SK-N-MC (cell line): Measurements from ENCODE around the gene REPS2.

Experiments
- DNase-seq: peaks from one replicate; pipeline ENCODE4 v3.0.0-alpha.2; 2011; ENCODE audit warnings: low read depth, low spot score
- H3K27ac ChIP-seq: fragments of 200-600 bp; sonication (generic); 2 replicates; pipeline ENCODE4 v1.5.1; 2016; ENCODE audit warnings: mixed run types
- H3K36me3 ChIP-seq: fragments of 200-600 bp; sonication (generic); 2 replicates; pipeline ENCODE4 v1.6.1; 2017; ENCODE audit warnings: antibody characterized with exemption, low read length, mixed read lengths; ENCODE audit not compliant: insufficient read depth
- H3K4me3 ChIP-seq: fragments of 200-600 bp; sonication (generic); 2 replicates; pipeline ENCODE4 v1.5.1; 2016
- H3K9ac ChIP-seq: fragments of 200-600 bp; sonication (generic); 2 replicates; pipeline ENCODE4 v1.8.0; 2017; ENCODE audit warnings: mixed run types, mixed read lengths; ENCODE audit not compliant: insufficient read length
- H3K9me3 ChIP-seq: fragments of 200-600 bp; sonication (generic); 2 replicates; pipeline ENCODE4 v1.6.1; 2017; ENCODE audit warnings: low read depth, mild to moderate bottlenecking, antibody characterized with exemption, low read length, moderate library complexity, mixed read lengths
- EZH2 ChIP-seq: fragments of 200-600 bp; sonication (generic); IDR thresholded peaks from one replicate; pipeline ENCODE4 v1.6.1; 2017; ENCODE audit warnings: antibody characterized with exemption
- FOXP2 ChIP-seq: optimal IDR thresholded peaks from 2 replicates; pipeline ENCODE3; 2011; ENCODE audit warnings: mild to moderate bottlenecking, moderate library complexity; ENCODE audit not compliant: insufficient read depth; ENCODE audit errors: extremely low read length, control extremely low read depth
- POLR2AphosphoS5 ChIP-seq: IDR thresholded peaks from 2 replicates; pipeline ENCODE4 v1.6.1; 2012; ENCODE audit warnings: mild to moderate bottlenecking, low read depth, low read length, borderline replicate concordance

Gene REPS2

GRCh38 chrX:16946361-16946964, at the start of gene REPS2:
Gene REPS2, plus strand, starts transcription at chrX:16946658. Its CDS starts 204 bp downstream, at chrX:16946862.
- Histone ChIP-seq H3K36me3 (no peaks in the 10 kb centered on the region), H3K9me3 (no peaks in the 10 kb centered on the region), H3K9ac (no peak within 1 kb of the TSS), H3K27ac (no peak within 1 kb of the TSS), H3K4me3 (peak within 1 kb of the TSS; percentile 66)
- no peak for DNase-seq
- TF ChIP-seq FOXP2 (no peak), POLR2AphosphoS5 (no peak), EZH2 (no peak)

DNA sequence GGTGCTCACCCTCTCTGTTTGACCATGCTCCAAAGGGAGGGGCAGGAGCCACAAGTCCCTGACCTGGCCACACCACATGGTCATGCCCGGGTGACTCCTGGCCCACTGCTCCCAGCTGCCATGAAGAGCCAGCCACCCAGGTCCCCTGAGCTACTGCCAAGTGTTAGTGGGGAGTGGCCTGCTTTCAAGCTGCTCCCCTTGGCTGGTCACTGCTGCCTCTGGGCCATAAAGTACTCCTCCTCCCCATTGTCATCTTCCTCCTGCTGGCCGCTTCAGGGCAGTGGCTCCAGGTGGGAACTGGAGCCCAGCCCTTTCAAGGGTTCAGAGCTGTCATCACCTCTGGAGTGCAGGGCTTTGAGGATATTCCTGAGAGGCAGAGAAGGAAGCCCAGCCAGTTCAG, 49.0 kb upstream of the REPS2 start:
- no peak for DNase-seq
- no peak for TF ChIP-seq EZH2
- no peak for TF ChIP-seq POLR2AphosphoS5
- no peak for TF ChIP-seq FOXP2
- H3K9ac ChIP-seq = no peak overlapping the region
- no peak overlapping the region for H3K4me3 ChIP-seq
- H3K36me3 ChIP-seq = no peaks in the 10 kb centered on the region
- no peak overlapping the region for H3K27ac ChIP-seq
- no peaks in the 10 kb centered on the region for H3K9me3 ChIP-seq

GRCh38 chrX:16903274-16904022, 43.0 kb upstream of the REPS2 start:
- Histone ChIP-seq H3K36me3 (no peaks in the 10 kb centered on the region), H3K9ac (no peak overlapping the region), H3K4me3 (no peak overlapping the region), H3K9me3 (no peaks in the 10 kb centered on the region), H3K27ac (no peak overlapping the region)
- no peak for DNase-seq
- TF ChIP-seq POLR2AphosphoS5 (no peak), FOXP2 (no peak), EZH2 (no peak)

DNA sequence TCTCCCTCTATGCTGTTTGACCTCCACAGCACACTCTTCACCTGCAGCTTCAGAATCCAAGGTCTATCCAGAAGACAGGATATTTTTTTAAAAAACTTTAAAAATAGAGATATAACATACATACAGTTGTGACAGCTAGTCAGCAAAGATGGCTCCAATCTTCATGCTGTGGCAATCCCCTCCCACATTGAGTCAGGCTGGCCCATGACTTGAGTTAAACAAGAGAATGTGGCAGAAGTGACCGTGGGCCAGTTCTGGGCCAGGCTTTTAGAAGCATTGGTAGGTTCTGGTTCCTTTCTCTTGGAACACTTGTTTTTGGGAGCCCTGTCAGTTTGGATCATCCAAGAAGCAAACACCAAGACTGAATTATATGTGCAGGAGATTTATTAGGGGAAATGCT, 36.1 kb upstream of the REPS2 start:
- Histone ChIP-seq H3K9me3 (no peaks in the 10 kb centered on the region), H3K9ac (no peak overlapping the region), H3K4me3 (no peak overlapping the region), H3K27ac (no peak overlapping the region), H3K36me3 (no peaks in the 10 kb centered on the region)
- TF ChIP-seq POLR2AphosphoS5 = no peak
- TF ChIP-seq FOXP2 = no peak
- TF ChIP-seq EZH2 = no peak
- DNase-seq = no peak

DNA sequence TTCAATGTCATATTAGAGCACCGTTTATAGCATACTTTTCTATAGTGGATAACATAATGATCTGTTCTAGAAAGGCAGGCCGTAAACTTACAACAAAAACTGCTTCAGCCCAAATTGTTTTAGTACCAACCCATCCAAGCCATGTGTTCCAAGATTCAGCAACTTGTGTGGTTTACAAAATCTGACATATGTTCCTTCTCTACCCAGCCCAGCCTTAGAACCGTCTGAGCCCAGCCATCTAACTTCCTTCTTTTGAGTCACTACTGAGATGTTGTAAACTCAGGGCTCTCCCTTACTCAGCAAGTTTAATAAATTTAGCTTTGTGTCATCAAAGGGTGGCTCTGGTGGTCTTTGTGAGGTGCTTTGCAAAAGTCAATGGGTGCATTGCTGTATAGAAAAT, 32.4 kb upstream of the REPS2 start:
- TF ChIP-seq EZH2 (no peak), FOXP2 (no peak), POLR2AphosphoS5 (no peak)
- no peaks in the 10 kb centered on the region for H3K9me3 ChIP-seq
- H3K27ac ChIP-seq = no peak overlapping the region
- no peak overlapping the region for H3K9ac ChIP-seq
- no peak overlapping the region for H3K4me3 ChIP-seq
- DNase-seq = no peak
- no peaks in the 10 kb centered on the region for H3K36me3 ChIP-seq

- Histone ChIP-seq H3K4me3 (no peak overlapping the region), H3K9ac (no peak overlapping the region), H3K27ac (no peak overlapping the region), H3K36me3 (no peaks in the 10 kb centered on the region), H3K9me3 (no peaks in the 10 kb centered on the region)
- no peak for TF ChIP-seq EZH2
- TF ChIP-seq POLR2AphosphoS5 = no peak
- no peak for TF ChIP-seq FOXP2
- no peak for DNase-seq
Observed at GRCh38 chrX:16916561-16916960, 29.9 kb upstream of the REPS2 start.

DNA sequence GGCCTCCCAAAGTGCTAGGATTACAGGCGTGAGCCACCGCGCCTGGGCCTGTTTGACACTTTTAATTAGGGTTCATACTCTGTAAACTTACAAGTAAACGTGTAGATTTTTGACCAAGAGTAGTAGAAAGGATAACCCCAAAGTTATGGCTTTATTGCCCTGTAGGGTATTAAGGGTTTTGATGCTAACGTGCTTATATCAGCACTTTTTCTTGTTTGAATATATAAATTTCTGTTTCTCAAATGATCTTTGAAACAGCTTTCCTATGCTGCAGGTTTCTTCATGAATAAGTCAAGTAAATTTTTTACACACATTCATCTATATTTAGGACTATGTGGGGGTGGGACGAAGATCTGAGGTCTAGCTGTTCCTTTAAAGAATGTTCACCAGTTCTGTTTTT, 29.3 kb upstream of the REPS2 start:
- no peaks in the 10 kb centered on the region for H3K36me3 ChIP-seq
- TF ChIP-seq FOXP2 (no peak), EZH2 (no peak), POLR2AphosphoS5 (no peak)

GRCh38 chrX:16918979-16919378, 27.5 kb upstream of the REPS2 start:
- TF ChIP-seq POLR2AphosphoS5 (no peak), EZH2 (no peak)
- Histone ChIP-seq H3K9ac (no peak overlapping the region), H3K36me3 (no peaks in the 10 kb centered on the region), H3K27ac (no peak overlapping the region), H3K9me3 (no peaks in the 10 kb centered on the region), H3K4me3 (no peak overlapping the region)
- DNase-seq = no peak

More for the DNA sequence above, 29.3 kb upstream of the REPS2 start:
- DNase-seq = no peak
- no peak overlapping the region for H3K4me3 ChIP-seq
- no peak overlapping the region for H3K9ac ChIP-seq
- no peak overlapping the region for H3K27ac ChIP-seq
- H3K9me3 ChIP-seq = no peaks in the 10 kb centered on the region

DNA sequence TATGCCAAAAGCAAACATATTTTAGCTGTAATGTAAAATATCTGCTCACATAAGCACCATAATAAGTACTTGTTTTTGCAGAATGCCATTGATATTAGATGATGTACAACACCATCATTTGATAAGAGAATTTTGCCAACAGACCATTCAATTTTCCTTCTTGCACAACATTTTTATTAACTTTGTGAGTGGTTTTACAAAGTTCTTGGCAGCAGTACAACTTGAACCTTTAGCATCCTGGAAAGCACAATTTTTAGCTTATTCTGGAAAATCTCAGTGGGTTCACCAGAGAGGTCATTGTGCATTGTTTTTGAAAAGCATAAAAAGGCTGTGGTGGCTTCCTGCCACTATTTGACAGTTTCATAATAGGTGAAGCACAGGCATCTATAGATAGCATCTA, 26.4 kb upstream of the REPS2 start:
- TF ChIP-seq FOXP2 (no peak), EZH2 (no peak), POLR2AphosphoS5 (no peak)
- H3K9ac ChIP-seq = no peak overlapping the region
- DNase-seq = no peak

More for the DNA sequence above, 26.4 kb upstream of the REPS2 start:
- H3K9me3 ChIP-seq = no peaks in the 10 kb centered on the region
- no peak overlapping the region for H3K27ac ChIP-seq
- no peaks in the 10 kb centered on the region for H3K36me3 ChIP-seq
- H3K4me3 ChIP-seq = no peak overlapping the region
